Measurements from ENCODE around the gene GRHPR.

The GRHPR gene

DNA sequence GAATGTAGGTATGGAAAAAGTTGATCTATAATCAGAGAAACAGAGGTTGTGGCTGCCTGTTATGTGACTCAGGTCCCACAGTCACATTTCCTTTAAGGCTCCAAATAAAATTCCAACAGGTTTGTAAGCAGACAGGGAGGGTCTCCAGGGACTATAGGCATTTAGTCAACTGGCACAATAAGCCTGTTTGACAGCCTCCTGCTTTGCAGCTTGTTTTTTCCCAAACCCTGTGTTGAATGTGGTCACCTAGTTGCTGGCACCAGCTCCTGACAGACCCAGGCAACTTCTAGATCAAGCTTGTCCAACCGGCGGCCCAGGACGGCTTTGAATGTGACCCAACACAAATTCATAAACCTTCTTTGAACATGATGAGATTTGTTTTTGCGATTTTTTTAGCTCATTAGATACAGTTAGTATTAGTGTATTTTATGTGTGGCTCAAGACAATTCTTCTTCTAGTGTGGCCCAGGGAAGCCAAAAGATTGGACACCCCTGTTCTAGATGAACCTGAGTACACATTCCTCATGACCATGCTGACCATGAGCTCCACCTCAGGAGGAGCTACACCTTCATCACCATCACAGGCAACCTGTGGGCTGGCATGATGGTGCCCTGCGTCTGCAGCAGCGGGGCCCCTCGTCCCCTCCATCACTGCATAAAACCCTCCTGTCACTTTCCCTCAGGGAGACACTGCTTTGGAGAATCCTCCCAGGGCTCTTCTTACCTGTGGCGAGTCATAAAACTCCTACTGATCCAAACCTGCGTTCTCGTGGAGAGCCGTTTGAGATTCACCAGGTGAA, 15.7 kb upstream of the GRHPR start:
- TF ChIP-seq, protein P1, sequence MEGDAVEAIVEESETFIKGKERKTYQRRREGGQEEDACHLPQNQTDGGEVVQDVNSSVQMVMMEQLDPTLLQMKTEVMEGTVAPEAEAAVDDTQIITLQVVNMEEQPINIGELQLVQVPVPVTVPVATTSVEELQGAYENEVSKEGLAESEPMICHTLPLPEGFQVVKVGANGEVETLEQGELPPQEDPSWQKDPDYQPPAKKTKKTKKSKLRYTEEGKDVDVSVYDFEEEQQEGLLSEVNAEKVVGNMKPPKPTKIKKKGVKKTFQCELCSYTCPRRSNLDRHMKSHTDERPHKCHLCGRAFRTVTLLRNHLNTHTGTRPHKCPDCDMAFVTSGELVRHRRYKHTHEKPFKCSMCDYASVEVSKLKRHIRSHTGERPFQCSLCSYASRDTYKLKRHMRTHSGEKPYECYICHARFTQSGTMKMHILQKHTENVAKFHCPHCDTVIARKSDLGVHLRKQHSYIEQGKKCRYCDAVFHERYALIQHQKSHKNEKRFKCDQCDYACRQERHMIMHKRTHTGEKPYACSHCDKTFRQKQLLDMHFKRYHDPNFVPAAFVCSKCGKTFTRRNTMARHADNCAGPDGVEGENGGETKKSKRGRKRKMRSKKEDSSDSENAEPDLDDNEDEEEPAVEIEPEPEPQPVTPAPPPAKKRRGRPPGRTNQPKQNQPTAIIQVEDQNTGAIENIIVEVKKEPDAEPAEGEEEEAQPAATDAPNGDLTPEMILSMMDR (IDR thresholded peaks at IDR 0.05; ENCODE audit: low read depth, low read length, missing control alignments), result no peak
- DNase-seq (ENCODE audit: extremely low read depth, low read depth), result no peak
- no peak overlapping the region for H3K4me3 ChIP-seq (replicated peaks; ENCODE audit: low read depth, low read length)

DNA sequence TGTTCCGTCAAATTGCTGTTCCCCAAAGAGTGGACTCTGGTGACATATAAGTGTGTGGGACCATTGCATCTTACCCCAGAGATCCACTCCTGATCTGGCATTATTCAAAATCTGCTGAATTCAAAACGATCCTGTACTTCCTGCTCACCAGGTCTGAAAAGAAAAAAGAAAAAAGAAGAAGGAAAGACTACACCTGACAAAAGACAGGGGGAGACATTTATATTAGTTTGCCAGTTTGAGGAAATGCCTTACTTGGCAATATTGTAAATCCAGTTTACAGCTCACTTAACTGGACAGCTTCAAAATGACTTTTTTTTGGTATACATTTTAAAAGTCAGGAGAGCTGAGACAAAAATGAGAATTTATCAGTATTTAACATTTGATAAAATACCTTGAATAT, 15.0 kb upstream of the GRHPR start:
- TF ChIP-seq, protein P1 (IDR thresholded peaks at IDR 0.05; ENCODE audit: low read depth, low read length, missing control alignments), result peak; percentile 30
- no peak for DNase-seq (ENCODE audit: extremely low read depth, low read depth)
- no peak overlapping the region for H3K4me3 ChIP-seq (replicated peaks; ENCODE audit: low read depth, low read length)

DNA sequence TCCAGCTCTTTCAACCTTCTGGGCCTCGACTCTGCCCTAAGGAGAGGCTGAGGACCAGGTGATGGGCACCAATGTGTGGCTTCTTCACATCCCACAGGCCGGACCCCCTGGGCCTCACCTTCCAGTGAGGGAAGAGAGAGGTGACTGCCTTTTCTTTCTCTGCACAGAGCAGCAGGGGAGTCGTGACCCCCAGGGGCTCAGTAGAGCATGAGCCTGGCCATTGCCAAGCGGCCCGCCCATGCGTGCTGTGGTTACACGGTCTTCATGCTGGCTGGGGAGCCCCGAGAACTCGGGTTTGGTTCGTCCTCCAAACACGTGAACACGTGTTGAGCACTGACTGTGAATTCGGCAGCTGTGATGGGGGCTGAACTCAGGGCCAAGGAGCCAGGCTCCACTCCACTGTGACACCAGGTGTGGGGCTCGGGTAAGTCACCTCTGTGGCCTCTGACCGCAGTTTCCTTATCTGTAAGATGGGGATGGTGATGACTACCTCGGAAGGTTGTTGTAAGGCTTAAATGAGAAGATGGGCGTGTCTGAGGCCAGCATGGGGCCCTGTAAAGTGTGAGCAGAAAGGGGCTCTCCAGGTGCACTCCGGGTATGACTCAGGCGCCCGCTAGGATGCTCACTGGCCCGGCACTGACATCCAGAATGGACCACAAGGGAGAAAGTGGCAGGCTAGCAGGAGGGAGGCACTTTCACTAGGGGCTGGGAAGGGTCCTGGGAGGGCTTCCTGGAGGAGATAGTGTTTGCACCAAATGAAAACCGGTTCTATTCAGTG, 13.4 kb upstream of the GRHPR start:
- no peak for DNase-seq (ENCODE audit: extremely low read depth, low read depth)
- H3K4me3 ChIP-seq (replicated peaks; ENCODE audit: low read depth, low read length), result no peak overlapping the region
- TF ChIP-seq, protein P1 (IDR thresholded peaks at IDR 0.05; ENCODE audit: low read depth, low read length, missing control alignments), result no peak

DNA sequence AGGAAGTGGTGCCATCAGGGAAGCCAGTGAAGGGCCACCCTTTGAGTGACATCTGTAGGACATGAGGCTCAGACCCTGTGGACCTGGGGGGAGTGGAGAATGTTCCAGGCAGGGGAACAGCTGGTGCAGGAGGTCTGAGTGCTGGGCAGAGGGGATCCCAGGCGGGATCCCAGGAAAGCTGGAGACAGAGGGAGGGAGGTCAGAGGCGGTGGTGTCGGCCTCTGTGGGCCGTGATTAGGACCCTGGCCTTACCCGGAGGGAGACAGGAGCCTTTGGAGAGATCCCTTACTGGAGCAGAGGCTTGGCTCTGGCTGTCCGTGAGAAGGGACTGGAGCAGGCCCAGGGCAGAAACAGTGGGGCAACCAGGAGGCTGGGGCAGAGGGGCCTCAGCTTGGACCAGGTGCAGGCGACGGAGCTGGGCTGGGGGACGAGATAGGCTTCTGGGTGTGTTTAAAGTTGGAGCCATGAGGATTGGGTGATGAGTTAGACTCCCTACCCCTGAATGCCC, 12.1 kb upstream of the GRHPR start:
- TF ChIP-seq, protein P1 (IDR thresholded peaks at IDR 0.05; ENCODE audit: low read depth, low read length, missing control alignments), result no peak
- DNase-seq (ENCODE audit: extremely low read depth, low read depth), result no peak
- no peak overlapping the region for H3K4me3 ChIP-seq (replicated peaks; ENCODE audit: low read depth, low read length)

DNA sequence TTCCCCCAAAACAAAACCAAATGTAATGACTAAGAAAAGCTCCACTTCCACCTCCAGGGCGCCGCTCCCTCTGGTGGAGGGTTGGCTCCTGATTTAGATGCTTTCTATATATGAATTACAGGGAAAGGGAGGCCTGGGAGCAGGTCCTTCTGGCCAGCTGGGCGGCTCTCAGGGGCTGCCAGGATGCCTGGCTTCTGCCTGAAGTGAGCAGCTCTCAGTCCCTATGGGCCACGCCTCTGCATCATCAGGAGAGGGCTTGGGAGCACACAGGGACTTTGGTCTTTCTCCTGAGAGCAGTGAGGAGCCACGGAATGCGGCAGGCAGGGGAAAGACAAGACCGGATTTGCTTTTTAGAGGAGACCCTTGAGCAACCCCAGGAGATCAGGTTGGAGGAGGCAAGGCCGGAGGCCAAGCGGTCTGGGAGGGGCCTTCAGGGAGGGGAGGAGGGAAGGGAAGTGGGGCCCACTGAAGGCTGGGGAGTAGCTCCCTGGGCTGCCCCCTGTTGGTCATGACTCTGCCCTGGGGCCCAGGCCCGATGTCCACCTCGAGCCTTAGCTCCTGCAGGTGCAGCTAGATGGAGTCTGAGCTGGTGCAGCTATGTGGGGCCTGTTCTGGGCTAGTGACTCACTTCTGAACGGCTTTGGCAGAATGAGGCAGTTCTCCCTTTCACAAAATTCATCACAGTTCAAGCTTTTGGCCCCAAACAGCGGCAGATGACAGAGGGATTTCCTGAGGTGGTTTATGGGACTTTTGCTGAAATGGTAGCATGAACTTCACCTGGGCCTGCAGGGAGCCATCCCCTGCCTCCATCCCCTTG, 11.3 kb upstream of the GRHPR start:
- no peak overlapping the region for H3K4me3 ChIP-seq (replicated peaks; ENCODE audit: low read depth, low read length)
- TF ChIP-seq, protein P1 (IDR thresholded peaks at IDR 0.05; ENCODE audit: low read depth, low read length, missing control alignments), result peak; percentile 42
- no peak for DNase-seq (ENCODE audit: extremely low read depth, low read depth)

DNA sequence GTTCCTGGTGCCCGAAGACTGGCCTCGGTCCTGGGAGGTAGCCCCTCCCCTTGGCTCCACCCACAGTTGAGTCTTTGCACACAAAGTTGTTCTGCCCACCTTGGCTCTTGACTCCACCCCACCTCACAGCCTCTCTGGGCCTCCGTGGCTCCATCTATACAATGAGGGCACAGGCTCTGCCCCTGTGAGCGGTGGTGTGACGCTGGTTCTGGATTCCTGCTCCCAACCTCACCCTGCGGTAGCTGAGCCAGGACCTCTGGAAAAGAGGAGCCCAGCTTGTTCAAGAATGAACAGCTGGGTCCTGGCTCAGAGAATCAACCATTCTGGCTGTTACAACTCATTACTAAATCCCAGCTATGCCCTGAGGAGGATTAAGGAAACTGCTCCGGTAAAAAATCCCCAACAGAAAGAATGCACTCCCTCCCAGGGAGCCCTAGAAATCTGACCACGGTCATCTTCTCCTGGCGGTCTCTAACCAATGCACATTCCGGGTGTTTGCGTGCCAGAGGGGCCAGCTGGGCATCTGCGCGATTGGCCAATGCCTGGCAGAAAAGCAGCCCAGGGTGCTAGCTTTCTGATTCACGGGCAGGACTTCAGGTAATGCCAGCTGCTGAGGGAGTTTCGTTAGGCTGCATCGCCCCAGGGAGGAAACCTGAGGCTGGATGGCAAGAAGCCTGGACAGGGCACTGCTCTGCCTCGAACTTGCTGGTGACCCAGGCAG, 9.9 kb upstream of the GRHPR start:
- TF ChIP-seq, protein P1 (IDR thresholded peaks at IDR 0.05; ENCODE audit: low read depth, low read length, missing control alignments), result no peak
- H3K4me3 ChIP-seq (replicated peaks; ENCODE audit: low read depth, low read length), result no peak overlapping the region
- no peak for DNase-seq (ENCODE audit: extremely low read depth, low read depth)

Data from HFF-Myc (cell line).